Activated gamma-delta T cell treated with Interleukin-2 at 50 U/mL for 16 hours (primary cell): ENCODE measurements around the gene ERP29.
"Not testable (repeated sequence)": the region's sequence is repeated elsewhere in the genome, so short reads cannot be mapped to it uniquely, and the experiment has no call there.

Experiments
- DNase-seq: peaks from one replicate; pipeline ENCODE4 v3.0.0-alpha.2; 2020

ERP29 gene

DNA sequence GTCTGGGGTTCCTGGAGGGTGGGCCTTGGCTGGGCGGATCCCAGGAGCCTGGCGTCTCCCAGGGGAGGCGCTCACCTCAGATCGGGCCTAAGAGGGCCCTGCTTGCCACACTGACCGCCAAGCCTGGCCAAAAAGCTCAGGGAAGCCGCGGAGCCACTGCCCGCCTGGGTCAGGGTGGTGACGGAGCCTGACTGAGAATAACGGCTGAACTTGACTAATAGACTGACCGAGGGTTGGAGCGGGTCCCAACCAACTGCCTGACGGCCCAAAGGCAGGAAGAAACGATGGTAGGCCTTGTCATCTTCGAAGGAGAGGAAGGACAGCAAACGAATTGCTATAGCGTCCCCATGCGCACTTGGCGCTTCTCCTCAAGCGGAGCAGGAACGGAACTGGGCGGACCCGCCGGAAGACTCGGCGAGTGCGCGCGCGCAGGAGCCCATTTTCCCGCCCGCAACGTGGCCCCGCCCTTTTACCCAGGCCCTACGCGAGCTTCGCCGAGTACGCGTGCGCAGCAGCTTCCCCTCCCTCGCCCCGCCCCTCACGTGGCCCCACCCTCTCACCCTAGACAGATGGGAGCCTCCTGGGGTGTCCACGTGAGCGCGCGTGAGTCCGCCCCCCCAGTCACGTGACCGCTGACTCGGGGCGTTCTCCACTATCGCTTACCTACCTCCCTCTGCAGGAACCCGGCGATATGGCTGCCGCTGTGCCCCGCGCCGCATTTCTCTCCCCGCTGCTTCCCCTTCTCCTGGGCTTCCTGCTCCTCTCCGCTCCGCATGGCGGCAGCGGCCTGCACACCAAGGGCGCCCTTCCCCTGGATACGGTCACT, at the start of gene ERP29, which contains the start of gene TMEM116:
ERP29 (plus strand) TSS at position 652 of the 826 bp plus-strand sequence; CDS start at position 692, 40 bp downstream.
TMEM116 (minus strand) TSS at position 391 of the 826 bp plus-strand sequence. CDS start 7,895 bp downstream, outside the sequence.
- DNase-seq: peak; percentile 100

DNA sequence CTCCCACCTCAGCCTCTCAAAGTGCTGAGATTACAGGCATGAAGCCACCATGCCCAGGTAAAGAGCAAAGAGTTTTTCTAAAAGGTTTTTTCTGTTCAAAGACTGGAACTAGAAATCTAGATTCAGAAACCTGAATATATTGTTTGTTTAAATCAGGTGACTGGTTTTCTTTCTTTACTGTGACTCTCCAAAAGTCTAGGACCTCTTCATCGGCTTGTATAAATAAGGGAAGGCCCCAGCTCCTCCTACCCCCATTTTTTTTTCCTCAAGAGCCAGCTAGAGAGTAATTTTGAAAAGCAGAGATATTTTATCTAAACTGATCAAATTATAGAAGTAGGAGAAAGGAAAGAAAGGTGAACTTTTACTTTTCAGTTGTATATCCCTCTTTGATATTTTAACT, 48.3 kb upstream of the ERP29 start:
- DNase-seq: no peak

DNA sequence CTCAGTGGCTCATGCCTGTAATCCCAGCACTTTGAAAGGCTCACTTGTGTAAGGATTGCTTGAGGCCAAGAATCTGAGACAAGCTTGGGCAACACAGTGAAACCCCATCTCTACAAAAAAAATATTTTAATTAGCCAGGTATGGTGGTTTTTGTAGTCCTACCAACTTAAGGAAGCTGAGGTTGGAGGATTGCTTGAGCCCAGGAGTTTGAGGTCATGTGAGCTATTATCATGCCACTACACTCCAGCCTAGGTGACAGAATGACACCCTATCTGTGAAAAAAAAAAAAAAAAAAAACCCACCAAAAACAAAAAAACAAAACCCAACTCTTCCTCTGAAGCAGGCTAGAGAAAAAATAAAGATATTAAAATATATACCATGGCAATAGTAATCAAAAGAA, 41.4 kb upstream of the ERP29 start:
- no peak for DNase-seq

DNA sequence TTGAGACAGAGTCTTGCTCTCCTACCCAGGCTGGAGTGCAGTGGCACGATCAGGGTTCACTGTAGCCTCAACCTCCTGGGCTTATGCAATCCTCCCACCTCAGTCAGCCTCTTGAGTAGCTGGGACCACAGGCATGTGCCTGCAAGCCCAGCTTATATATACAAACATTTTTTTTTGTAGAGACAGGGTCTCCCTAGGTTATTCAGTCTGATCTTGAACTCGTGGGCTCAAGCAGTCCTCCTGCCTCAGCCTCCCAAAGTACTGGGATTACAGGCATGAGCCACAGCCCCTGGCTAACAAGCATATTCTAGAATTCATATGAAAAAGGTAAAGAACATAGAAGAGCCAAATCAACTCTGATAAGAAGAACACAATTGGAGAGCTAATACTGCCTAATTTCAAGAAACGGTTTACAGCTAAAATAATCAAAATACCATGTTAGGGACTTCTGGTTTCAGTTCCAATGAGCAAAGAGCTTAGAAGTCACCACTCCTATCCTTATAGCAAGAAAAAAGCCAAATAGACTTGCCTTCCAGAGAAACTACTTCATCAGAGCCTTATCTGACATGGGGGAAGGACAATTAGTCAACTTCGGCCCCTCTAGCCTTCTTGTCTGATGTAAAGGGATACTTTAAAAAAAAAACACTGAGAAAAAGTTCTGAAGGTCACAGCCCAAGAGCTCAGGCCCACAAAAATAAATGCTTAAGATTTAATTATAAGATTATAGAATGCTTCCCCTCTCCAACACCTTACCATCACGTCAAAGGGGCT, 37.9 kb upstream of the ERP29 start:
- no peak for DNase-seq

DNA sequence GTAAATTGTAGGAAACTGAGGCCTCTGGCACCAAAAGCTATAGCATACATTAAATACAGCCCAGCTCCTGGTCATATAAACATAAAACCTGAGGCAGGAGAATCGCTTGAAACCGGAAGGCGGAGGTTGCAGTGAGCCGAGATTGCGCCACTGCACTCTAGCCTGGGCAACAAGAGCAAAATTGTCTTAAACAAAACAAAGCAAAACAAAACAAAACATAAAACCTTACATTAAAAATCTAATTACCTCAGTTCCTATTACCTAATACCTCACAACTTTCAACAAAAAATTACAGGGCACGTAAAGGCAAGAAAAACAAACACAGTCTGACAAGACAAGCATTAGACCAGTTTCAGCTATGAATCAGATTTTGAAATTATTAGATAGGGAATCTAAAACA, 36.9 kb upstream of the ERP29 start:
- no peak for DNase-seq

DNA sequence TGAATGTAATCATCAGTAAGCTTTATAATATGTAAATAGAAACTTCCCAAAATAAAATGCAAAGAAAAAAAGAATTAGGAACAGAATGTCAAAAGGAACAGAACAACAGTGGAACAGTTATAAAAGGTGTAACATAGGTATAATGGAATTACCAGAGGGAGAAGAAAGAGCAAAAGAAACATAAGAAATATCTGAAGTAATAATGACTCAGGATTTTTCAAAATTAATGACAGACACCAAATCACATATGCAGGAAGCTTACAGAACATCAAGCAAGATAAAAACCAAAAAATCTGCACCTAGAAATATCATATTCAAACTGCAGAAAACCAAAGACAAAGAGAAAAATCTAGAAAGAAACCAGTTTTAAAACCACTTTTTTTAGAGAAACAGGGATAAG, 36.4 kb upstream of the ERP29 start:
- DNase-seq: no peak

DNA sequence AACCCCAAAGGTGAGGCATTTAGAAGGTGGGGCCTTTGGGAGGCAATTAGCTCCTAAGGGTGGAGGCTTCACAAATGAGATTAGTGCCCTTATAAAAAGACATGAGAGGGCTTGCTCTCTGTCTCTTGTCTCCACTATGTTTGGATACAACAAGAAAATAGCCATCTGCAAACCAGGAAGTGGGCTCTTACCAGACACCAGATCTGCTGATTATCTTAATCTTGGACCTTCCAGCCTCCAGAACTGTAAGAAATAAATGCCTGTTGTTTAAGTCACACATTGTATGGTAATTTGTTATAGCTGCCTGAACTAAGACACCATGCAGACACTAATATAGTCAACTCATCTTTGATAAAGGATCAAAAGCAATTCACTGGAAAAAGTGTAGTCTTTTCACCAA, 34.7 kb upstream of the ERP29 start:
- no peak for DNase-seq

DNA sequence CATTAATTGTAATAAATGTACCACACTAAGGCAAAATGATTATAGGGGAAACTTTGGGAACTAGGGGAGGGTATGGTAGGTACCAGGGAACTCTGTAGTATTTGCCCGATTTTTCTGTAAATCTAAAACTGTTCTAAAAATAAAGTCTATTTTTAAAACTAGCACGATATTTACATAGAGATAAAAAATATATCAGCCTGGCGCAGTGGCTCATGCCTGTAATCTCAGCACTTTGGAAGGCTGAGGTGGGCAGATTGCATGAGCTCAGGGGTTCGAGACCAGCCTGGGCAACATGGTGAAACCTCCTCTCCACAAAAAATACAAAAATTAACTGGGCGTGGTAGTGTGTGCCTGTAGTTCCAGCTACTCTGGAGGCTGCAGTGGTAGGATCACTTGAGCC, 32.6 kb upstream of the ERP29 start:
- no peak for DNase-seq

DNA sequence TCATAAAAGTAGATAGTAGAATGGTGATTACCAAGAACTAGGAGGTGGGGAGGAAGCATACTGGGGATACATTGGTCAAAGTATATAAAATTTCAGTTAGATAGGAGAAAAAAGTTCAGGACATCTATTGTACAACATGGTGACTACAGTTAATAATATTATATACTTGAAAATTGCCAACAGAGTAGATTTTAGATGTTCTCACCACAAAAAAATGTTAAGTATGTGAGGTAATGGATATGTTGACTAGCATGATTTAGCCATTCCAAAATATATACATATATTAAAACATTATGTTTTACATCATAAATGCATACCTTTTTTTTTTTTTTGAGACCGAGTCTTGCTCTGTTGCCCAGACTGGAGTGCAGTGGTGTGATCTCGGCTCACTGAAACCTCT, 31.2 kb upstream of the ERP29 start:
- no peak for DNase-seq

DNA sequence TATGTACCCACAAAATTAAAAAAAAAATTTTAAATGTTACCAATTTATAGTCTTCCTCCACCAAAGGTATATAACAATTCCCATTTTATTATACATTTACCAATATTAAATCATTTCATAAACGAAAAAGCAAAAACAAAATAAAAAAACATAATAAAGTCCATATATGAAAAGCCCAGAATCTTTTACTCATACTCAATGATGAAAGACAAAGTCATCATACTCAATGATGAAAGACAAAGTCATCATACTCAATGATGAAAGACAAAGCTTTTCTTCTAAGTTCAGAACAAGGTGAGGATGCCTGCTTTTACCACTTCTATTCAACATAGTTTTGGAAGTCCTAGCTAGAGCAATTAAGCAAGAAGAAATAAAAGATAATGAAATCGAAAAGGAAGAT, 28.4 kb upstream of the ERP29 start:
- no peak for DNase-seq

DNA sequence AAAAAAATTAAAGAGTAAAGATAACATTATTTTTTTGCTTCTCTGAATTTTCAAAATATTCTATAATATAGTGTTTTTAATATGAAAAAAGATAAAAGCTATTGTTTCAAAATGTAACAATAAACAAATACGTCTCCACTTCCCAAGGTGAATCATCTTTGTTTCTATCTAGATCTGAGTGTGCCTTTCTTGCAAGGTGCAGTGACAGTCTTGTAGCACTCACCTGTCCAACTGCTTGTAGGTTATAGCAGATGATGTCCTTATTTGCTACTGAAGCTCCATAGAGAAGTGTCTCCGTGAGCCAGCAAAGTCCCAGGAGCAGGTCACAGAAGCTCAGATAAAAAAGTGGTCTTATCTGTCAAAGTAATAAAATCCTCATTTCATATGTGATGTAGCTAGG, 21.7 kb upstream of the ERP29 start:
- no peak for DNase-seq

DNA sequence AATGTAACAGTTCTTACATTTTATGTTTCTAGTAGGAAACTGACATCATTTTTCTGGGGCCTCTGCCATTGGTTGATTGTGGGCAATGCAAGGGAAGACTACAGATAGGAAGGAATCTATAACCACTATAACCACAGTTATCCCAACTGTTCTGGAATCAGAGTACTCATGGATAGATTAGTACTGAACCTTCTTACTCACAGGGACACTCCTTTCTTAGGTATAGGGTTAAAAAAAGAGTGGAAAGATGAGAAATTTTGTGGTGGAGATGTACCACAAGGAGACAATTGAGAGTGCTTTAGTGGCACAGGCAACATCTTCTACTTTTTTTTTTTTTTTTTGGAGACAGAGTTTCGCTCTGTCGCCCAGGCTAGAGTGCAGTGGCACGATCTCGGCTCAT, 21.3 kb upstream of the ERP29 start:
- no peak for DNase-seq

DNA sequence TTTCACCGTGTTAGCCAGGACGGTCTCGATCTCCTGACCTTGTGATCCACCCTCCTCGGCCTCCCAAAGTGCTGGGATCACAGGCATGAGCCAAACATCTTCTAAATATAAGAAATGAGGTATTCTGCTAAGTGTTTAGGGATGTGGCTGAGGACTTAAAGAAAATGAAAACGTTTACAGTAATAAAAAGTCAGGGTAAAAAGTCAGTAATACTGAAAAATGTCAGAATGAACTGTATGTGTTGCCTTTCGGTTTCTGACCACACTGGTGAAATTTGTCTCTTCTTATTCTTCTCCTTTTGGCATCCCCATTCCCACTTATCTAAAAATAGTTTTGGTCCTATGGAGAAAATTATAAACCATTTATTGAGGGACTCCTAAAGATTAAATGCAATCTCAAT, 20.8 kb upstream of the ERP29 start:
- no peak for DNase-seq

DNA sequence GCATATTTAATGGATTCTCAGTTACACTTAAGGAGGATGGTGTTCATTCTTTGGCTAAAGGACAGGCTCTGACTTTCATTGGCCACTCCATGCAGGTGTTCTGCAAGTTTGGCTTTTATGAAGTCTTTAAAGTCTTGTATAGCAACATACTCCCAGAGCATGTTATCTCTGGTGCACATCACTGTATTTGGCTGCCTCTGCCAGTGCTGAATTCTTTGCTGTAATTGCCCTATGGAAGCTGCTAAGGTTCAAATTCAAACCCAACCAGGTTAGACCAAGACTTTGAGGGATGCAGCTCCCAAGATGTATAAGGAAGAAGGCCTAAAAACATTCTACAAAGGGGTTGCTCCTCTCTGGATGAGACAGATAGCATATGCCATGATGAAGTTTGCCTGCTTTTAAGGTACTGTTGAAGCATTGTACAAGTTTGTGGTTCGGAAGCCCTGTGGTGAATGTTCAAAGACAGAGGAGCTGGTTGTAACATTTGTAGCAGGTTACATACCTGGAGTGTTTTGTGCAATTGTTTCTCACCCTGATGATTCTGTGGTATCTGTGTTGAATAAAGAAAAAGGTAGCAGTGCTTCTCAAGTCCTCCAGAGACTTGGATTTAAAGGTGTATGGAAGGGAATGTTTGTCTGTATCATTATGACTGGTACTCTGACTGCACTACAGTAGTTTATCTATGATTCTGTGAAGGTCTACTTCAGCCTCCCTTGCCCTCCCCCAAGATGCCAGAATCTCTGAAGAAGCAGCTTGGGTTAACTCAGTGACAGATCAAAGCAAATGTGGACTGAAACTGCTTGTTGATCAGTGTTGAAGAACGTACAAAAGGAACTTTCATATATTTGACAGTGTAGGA, 19.7 kb upstream of the ERP29 start:
- DNase-seq: no peak

DNA sequence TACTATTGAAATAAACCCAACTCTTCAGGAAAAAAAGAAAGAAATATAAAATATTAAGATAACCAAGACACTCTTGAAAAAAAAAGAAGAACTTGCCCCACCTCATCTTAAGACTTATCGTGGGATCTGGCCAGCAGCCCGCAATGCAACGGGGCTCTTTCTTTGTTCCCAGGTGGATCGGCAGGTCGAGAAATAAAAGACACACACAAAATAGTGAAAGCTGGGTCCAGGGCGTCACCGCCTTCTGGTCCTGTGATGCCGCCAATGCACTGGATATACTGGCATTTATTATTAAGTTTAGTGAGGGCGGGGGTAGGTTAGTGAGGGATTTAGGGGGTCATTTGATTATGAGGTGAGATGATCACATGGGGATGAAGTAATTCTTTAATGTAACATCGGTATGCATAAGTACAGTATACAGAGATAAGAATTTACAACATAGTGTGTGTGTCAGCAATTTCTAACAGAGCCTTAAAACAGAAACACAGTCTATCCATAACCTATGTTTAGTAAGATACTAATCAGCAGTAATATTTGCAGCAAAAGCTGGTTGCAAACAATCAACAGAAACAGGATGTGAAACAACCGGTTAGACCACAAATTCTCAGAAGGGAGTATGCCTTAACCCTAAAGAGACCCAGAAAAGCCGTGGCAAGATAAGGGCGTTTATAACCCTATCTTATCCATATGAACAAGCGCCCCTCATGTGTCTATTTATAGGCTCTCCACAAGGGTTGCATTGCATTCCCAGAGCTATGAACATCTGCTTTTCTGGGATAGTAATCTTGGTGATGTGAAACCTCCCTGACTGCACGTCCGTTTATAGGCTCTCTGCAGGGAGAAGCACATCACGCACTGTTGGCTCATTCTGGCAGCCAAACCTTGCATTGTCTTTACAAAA, 18.8 kb upstream of the ERP29 start:
- not testable (repeated sequence) for DNase-seq

DNA sequence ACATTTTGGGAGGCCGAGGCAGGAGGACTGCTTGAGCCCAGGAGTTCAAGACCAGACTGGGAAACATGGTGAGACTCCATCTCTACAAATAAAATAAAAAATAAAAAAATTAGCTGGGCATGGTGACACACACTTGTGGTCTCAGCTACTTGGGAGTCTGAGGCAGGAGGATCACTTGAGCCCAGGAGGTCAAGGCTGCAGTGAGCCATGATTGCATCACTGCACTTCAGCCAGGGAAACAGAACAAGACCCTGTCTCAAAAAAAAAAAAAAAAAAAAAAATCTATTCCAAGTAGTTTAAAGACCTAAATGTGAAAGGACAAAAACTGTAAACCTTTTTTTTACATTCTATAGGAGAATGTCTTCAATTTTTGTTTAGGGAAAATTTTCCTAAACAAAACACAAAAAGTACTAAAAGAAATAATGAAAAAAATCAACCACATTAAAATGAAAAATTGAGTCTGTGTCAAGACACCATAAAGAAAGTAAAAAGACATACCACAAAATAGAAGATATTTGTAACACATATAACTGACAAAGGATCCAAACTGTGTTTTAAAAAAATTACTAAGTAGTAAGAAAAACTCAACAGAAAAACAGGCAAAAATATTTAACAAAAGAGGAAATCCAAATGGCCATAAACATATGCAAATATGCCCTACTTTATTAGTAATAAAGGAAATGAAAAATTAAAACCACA, 17.3 kb upstream of the ERP29 start:
- no peak for DNase-seq

DNA sequence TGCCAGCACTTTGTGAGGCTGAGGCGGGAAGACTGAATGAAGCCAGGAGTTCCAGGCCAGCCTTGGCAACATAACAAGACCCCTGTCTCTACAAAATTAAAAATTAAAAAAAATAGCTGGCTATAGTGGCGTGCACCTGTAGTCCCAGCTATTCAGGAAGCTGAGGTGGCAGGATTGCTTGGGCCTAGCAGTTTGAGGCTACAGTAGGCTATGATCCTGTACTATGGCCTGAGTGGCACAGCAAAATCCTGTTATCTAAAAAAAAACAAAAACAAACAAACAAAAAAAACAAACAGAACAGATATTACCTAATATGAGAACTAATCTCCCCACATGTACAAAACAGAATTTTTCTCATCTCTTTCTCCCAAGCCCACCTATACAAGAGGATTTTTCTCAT, 15.9 kb upstream of the ERP29 start:
- DNase-seq: no peak

DNA sequence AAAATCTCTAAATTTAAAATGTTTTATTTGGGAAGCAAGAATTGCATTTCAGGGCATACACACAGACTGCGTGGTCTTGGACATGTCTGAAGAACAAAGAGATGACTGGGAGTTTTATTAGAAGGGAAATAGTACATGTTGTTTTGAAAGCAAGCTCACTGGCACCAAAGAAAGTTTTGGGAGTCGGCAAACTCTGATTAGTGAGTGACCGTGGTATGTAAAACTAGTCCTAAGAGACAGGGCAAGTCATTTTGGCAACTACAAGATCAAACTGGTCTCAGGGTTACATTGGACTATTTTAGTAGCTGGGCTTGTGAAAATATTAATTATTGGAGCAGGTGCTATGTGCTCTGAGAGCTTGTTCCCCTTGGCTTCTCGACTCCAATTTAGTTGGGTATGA, 15.2 kb upstream of the ERP29 start:
- no peak for DNase-seq

DNA sequence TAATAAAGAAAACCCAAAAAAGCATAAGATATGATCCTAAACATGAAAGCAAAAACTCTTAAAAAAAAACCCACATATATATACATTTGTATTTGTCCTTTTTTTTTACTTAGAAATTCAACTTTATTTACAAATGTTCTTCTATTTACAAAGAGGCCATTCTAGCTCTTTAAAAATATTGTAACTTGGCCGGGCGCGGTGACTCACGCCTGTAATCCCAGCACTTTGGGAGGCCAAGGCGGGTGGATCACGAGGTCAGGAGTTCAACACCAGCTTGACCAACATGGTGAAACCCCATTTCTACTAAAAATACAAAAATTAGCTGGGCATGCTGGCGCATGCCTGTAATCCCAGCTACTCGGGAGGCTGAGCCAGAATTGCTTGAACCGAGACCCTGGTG, 14.1 kb upstream of the ERP29 start:
- DNase-seq: not testable (repeated sequence)

DNA sequence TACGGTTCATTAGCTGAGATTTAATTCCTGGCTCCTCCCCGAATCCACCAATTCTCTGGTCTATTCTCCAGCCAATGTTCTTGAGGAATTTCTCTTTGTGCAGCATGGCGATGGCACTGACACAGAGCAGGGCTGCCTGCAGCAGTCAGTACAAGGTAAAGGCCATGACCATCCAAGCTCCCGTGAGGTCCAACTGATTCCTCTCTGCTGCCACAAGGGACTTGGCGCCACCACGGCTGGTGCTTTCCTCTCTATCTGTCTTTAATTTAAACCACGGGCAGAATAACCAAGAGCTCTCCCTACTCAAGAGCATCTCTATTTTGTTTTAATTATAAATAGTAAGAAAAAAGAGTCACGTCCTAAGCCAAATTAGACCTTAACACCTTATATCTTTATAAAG, 12.4 kb upstream of the ERP29 start:
- no peak for DNase-seq

DNA sequence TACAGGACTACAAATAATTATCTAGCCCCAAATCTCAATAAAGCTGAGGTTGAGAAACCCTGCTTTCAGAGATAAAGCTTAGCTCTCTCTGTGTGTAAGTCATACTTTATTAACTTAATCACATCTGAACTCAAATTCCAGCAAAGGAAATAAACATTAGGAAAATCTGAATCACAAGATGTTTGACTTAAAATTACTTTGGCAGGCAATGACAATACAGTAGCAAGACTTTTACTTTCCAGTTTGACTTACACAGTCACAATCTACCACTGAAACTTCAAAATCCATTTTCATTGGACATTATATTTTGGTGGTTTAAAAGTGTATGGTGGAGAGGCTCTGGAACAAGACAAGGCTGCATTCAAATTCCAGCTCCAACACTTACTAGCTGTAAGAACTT, 11.7 kb upstream of the ERP29 start:
- DNase-seq: no peak

DNA sequence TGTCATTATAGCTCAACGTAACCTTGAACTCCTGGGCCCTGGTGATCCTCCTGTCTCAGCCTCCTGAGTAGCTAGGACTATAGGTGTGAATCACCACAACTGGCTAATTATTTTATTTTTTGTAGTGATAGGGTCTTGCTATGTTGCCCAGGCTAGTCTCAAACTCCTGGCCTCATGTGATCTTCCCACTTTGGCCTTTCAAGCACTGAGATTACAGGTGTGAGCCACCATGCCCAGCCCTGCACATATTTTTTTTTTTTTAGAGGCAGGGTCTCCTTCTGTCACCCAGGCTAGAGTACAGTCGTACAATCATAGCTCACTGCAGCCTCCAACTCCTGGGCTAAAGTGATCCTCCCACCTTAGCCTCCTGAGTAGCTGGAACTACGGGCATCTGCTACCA, 9.2 kb upstream of the ERP29 start:
- no peak for DNase-seq
